Naive thymus-derived CD4-positive, alpha-beta T cell (primary cell): ENCODE measurements around the gene GGN. TPM values are rescaled to one million over a fixed set of nuclear protein-coding genes. Genes with fewer than 3 reads are reported as not detected.
A peak's percentile ranks its signal among the peaks of the same experiment; 100 is the strongest.

Experiments
- ATAC-seq: fragments of 150-1000 bp; cut with Tn5 transposase; 2 replicates; pipeline ENCODE4 v1.10.0; 2021; ENCODE audit warnings: mild to moderate bottlenecking, moderate library complexity
- CTCF ChIA-PET: fragments of 350-600 bp; sonication (Branson Sonifier 250); formaldehyde crosslinking; loops from one replicate; lab custom pipeline; 2021; ENCODE audit warnings: antibody characterized with exemption; lab: Charles Lee
- POLR2A ChIA-PET: fragments of 350-600 bp; sonication (Branson Sonifier 250); formaldehyde crosslinking; loops from one replicate; lab custom pipeline; 2021; ENCODE audit warnings: antibody characterized with exemption, inconsistent platforms; lab: Charles Lee
- DNase-seq, 9 donors: peaks; one replicate each; pipeline versions ENCODE4 v3.0.0 to v3.0.0-alpha.2; 2020 to 2022; ENCODE audit warnings: mixed read lengths in 1 of 9
- H3K27ac ChIP-seq: one replicate; pipeline ENCODE4 v1.7.0; 2013; ENCODE audit warnings: mild to moderate bottlenecking, low read depth, low read length, moderate library complexity
- H3K27me3 ChIP-seq, 2 donors: one replicate each; pipeline ENCODE4 v1.7.0; 2013; ENCODE audit warnings: low read length in 2 of 2, mild to moderate bottlenecking in 2 of 2, moderate library complexity in 2 of 2; ENCODE audit not compliant: control insufficient read depth in 2 of 2, insufficient read depth in 2 of 2
- H3K36me3 ChIP-seq, 3 experiments: 1 replicate in 2 of 3; 2 replicates in 1 of 3; pipeline ENCODE4 v1.7.0; 2013; ENCODE audit warnings: low read length in 3 of 3, mild to moderate bottlenecking in 3 of 3, moderate library complexity in 1 of 3; ENCODE audit not compliant: insufficient read depth in 3 of 3, control insufficient read depth in 2 of 3
- H3K4me1 ChIP-seq, 2 donors: one replicate each; pipeline ENCODE4 v1.7.0; 2013; ENCODE audit warnings: low read length in 2 of 2, mild to moderate bottlenecking in 2 of 2, moderate library complexity in 1 of 2; ENCODE audit not compliant: control insufficient read depth in 2 of 2, insufficient read depth in 2 of 2
- H3K4me3 ChIP-seq: 2 replicates; pipeline ENCODE4 v1.7.0; 2013; ENCODE audit warnings: mild to moderate bottlenecking, low read length
- H3K9me3 ChIP-seq, 3 experiments: 1 replicate in 2 of 3; 2 replicates in 1 of 3; pipeline ENCODE4 v1.7.0; 2013; ENCODE audit warnings: low read length in 3 of 3; ENCODE audit not compliant: control insufficient read depth in 2 of 3
- H3K27ac Mint-ChIP-seq, 9 donors: one replicate each; pipeline ENCODE4 v1.8.0; 2020 to 2022; ENCODE audit warnings: mixed read lengths in 9 of 9, mild to moderate bottlenecking in 8 of 9, moderate library complexity in 5 of 9, inconsistent platforms in 2 of 9
- H3K27me3 Mint-ChIP-seq, 5 donors: one replicate each; pipeline ENCODE4 v1.8.0; 2021 to 2022; ENCODE audit warnings: mixed read lengths in 5 of 5, mild to moderate bottlenecking in 1 of 5
- H3K36me3 Mint-ChIP-seq, 5 donors: one replicate each; pipeline ENCODE4 v1.8.0; 2020 to 2022; ENCODE audit warnings: mixed read lengths in 5 of 5, mild to moderate bottlenecking in 3 of 5, inconsistent platforms in 1 of 5
- H3K4me1 Mint-ChIP-seq, 7 donors: one replicate each; pipeline ENCODE4 v1.8.0; 2020 to 2022; ENCODE audit warnings: mixed read lengths in 7 of 7, mild to moderate bottlenecking in 3 of 7, inconsistent platforms in 1 of 7
- H3K4me3 Mint-ChIP-seq, 10 donors: one replicate each; pipeline ENCODE4 v1.8.0; 2020 to 2022; ENCODE audit warnings: mild to moderate bottlenecking in 10 of 10, mixed read lengths in 10 of 10, moderate library complexity in 6 of 10, inconsistent platforms in 2 of 10
- H3K9me3 Mint-ChIP-seq, 11 donors: one replicate each; pipeline ENCODE4 v1.8.0; 2020 to 2022; ENCODE audit warnings: mixed read lengths in 11 of 11, mild to moderate bottlenecking in 4 of 11, inconsistent platforms in 1 of 11, moderate library complexity in 1 of 11
- intact Hi-C, 2 donors: fragments of 100-400 bp; cut with micrococcal nuclease; formaldehyde crosslinking; loops; one replicate each; pipeline ENCODE4 v1.15.1; 2023
- polyA plus RNA-seq, 2 donors: library from polyadenylated mRNA; unstranded; fragments of 300-500 nt; fragmentation: Illumina TruSeq; gene quantifications; one replicate each; pipeline ENCODE4 v1.2.3, GENCODE V29; 2021
- total RNA-seq, 6 experiments: library from RNA in 5 of 6; stranded (reverse) in 5 of 6; gene quantifications; 1 replicate in 5 of 6; 2 replicates in 1 of 6; pipeline ENCODE4 v1.2.3 and lab custom pipeline; 2021 to 2026

The GGN gene
- total and polyA plus RNA-seq, 7 experiments from 2014 or later: 0.29 to 0.60 (median 0.39) TPM; not detected in 4

DNA sequence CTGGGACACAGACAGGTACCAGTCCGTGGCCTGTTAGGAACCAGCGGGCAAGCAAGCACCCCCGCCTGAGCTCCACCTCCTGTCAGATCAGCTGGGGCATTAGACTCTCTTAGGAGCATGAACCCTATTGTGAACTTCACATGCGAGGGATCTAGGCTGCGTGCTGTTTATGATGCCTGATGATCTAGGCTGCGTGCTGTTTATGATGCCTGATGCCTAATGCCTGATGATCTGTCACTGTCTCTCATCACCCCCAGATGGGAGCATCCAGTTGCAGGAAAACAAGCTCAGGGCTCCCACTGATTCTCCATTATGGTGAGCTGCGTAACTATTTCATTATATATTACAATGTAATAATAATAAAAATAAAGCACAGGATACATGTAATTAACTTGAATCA is 34.6 kb upstream of the GGN start:
- ATAC-seq: no peak

DNA sequence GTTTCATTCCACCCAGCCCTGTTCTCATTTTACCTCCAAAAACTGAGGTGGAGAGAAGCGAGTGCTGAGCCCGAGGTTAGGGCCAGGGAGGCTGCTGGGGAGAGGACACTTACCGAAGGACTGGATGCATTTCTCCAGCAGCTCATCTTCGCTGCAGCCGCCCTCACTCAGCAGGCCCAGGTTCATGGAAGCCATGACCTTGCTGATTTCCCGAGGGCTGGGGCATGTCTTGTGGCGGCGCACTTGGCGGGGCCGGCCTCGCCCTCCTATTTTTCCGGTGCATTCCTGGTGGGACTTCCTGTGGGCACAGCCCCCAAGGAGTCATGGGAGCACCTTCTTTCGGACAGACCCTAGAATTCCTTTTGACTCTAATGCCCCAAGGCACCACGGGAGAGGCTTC is 34.0 kb upstream of the GGN start:
- no peak overlapping the region for H3K27ac ChIP-seq
- ATAC-seq: no peak
- intact Hi-C loops: no loop called here

More for the DNA sequence above, 34.6 kb upstream of the GGN start:
- Histone ChIP-seq H3K27me3 (no peaks in the 10 kb centered on the region), H3K9me3 (no peaks in the 10 kb centered on the region), H3K27ac (no peak overlapping the region), H3K4me3 (no peak overlapping the region), H3K4me1 (peaks cover 7 to 11% of the 10 kb centered on the region in 2 donors), H3K36me3 (no peaks in the 10 kb centered on the region)
- Mint-ChIP-seq H3K36me3 (no peaks in the 10 kb centered on the region), H3K4me3 (no peak overlapping the region), H3K4me1 (peaks cover 16 to 27% (median 25%) of the 10 kb centered on the region in 7 donors), H3K27ac (no peak overlapping the region), H3K9me3 (no peaks in the 10 kb centered on the region), H3K27me3 (peaks cover 0 to 9% (median 2%) of the 10 kb centered on the region in 5 donors)
- no peak for DNase-seq
- intact Hi-C loops: no loop called here
- ChIA-PET CTCF (no interaction called here), POLR2A (no interaction called here)

DNA sequence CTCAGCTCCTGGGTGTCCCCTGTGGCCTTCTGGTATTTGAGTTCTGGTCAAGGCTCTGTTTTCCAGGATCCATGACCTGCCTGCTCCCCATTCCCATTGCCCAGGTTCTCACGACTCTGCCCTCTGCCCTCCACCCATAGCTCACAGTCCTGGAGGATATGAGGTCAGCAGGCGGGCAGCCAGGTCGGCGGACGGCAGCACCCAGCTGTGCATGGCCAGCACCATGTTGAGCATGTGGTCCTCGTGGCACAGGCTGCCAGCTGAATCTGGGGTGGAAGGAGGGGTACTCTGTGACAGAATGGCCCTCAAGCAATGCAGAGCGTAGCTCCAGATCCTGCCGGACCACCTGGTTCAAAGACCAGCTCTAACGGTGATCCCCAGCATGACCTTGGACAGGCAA is 33.1 kb upstream of the GGN start:
- H3K9me3 ChIP-seq: no peaks in the 10 kb centered on the region
- no peak overlapping the region for H3K4me3 ChIP-seq
- H3K4me1 ChIP-seq: peaks cover 12 to 13% of the 10 kb centered on the region in 2 donors
- intact Hi-C loops: no loop called here
- Mint-ChIP-seq H3K9me3 (no peaks in the 10 kb centered on the region), H3K4me3 (no peak overlapping the region), H3K4me1 (peaks cover 21 to 27% (median 26%) of the 10 kb centered on the region in 7 donors), H3K27me3 (peaks cover 0 to 4% (median 2%) of the 10 kb centered on the region in 5 donors), H3K27ac (no peak overlapping the region), H3K36me3 (no peaks in the 10 kb centered on the region)
- ChIA-PET POLR2A (interaction anchor here (1.2 kb wide), 1 partner anchor 17 kb away, joined by 5 read pairs; no protein-coding TSS in a partner anchor), CTCF (no interaction called here)
- DNase-seq (no peak), ATAC-seq (no peak)
- H3K27me3 ChIP-seq: no peaks in the 10 kb centered on the region
- no peaks in the 10 kb centered on the region for H3K36me3 ChIP-seq
- no peak overlapping the region for H3K27ac ChIP-seq

More for the DNA sequence above, 34.0 kb upstream of the GGN start:
- H3K4me1 ChIP-seq: peaks cover 12 to 13% of the 10 kb centered on the region in 2 donors
- H3K4me3 ChIP-seq: no peak overlapping the region
- H3K27ac Mint-ChIP-seq: no peak overlapping the region
- H3K36me3 Mint-ChIP-seq: no peaks in the 10 kb centered on the region
- H3K4me3 Mint-ChIP-seq: no peak overlapping the region
- peaks cover 0 to 9% (median 2%) of the 10 kb centered on the region in 5 donors for H3K27me3 Mint-ChIP-seq
- H3K9me3 Mint-ChIP-seq: no peaks in the 10 kb centered on the region
- ChIA-PET CTCF (no interaction called here), POLR2A (no interaction called here)
- H3K36me3 ChIP-seq: no peaks in the 10 kb centered on the region
- DNase-seq: no peak
- peaks cover 22 to 33% (median 29%) of the 10 kb centered on the region in 7 donors for H3K4me1 Mint-ChIP-seq
- no peaks in the 10 kb centered on the region for H3K9me3 ChIP-seq
- H3K27me3 ChIP-seq: no peaks in the 10 kb centered on the region

DNA sequence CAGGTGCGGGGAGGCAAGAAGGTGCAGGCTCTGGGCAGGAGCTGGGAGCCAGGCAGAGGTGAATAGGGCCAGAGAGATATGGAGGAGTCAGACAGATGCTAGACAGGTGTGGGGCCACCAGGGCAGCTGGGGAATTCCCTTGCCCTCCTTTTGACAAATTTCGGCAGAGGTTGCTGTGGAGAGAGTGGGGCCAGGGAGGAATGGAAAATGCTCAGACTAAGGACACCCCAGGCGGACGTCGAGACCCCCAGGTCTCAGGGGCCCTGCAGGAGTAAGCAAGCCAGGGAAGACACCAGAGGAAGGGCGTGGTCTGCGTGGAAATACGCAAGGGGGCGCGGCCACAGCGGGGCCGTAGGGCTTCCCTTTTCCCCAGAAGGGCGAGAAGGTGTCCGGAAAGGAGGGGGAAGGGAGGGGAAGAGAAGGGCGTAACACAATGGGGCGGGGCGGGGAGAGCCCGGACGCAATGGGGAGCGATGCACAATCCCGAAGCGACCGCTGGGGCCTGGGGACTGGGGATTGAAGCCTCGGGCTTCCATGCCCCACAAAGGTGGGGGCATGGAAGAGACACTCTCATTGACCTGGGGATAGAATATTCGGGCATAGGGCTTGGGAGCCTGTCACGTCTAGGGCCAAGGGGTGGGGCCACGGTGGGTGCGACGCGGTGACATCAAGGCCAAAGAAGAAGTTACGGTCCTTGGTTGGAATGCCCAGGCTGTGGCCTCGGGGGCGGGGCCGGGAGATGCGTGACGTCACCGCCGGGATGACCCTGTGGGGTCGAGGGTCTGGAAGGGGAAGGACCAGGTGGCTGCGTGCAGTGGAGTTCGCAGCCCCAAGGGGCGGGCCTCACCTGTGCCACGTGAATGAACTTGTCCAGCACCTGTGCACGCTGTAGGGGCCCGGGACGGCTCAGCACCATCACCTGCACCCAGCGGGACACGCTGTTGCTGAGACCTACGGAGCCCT is 30.0 kb upstream of the GGN start:
- Mint-ChIP-seq H3K27me3 (peaks cover 0 to 2% (median 0%) of the 10 kb centered on the region in 5 donors), H3K9me3 (no peaks in the 10 kb centered on the region), H3K4me1 (peaks cover 20 to 23% (median 22%) of the 10 kb centered on the region in 7 donors), H3K4me3 (peak overlapping the region; percentile 83 to 96 (median 86)), H3K27ac (peak overlapping the region; percentile 57 to 82 (median 71)), H3K36me3 (no peaks in the 10 kb centered on the region)
- Histone ChIP-seq H3K27me3 (no peaks in the 10 kb centered on the region), H3K4me1 (peaks cover 12 to 13% of the 10 kb centered on the region in 2 donors), H3K27ac (peak overlapping the region; percentile 30), H3K36me3 (no peaks in the 10 kb centered on the region), H3K9me3 (no peaks in the 10 kb centered on the region), H3K4me3 (peak overlapping the region; percentile 55)
- ChIA-PET CTCF (no interaction called here), POLR2A (no interaction called here)
- peak; percentile 94 for ATAC-seq
- intact Hi-C loops: loop anchor here in 1 of 2 donors (1.0 kb wide), 1 partner anchor 15 kb away; the partner anchor contains the start of gene FAM98C
- DNase-seq: peak in 8 of 9 donors; percentile 18 to 66 (median 26)

DNA sequence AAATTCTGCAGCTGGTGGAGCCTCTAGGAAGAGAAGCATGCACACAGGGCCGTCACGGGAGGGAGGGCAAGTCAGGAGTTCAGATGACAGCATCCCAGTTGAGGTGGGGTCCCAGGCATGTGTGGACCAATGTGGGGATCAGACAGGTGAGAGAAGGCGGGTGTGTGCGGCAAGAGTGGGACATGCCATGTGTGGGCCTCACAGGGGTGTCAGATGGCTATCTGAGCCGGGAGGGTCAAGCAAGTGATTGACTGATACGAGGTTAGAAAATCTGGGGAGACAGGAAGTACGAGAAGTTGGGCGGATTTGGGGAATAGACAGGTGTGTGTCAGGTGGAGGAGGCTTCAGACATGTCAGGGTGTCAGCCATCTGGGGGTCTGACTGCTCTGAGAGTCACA is 29.3 kb upstream of the GGN start:
- Histone ChIP-seq H3K36me3 (no peaks in the 10 kb centered on the region), H3K27me3 (no peaks in the 10 kb centered on the region), H3K4me3 (peak overlapping the region; percentile 55), H3K4me1 (peaks cover 12 to 13% of the 10 kb centered on the region in 2 donors), H3K27ac (no peak overlapping the region), H3K9me3 (no peaks in the 10 kb centered on the region)
- peaks cover 0 to 2% (median 0%) of the 10 kb centered on the region in 5 donors for H3K27me3 Mint-ChIP-seq
- peaks cover 20 to 23% (median 22%) of the 10 kb centered on the region in 7 donors for H3K4me1 Mint-ChIP-seq
- POLR2A ChIA-PET: no interaction called here
- CTCF ChIA-PET: no interaction called here
- H3K4me3 Mint-ChIP-seq: peak overlapping the region; percentile 83 to 96 (median 86)
- no peaks in the 10 kb centered on the region for H3K36me3 Mint-ChIP-seq
- H3K9me3 Mint-ChIP-seq: no peaks in the 10 kb centered on the region
- DNase-seq (no peak), ATAC-seq (no peak)
- intact Hi-C loops: loop anchor here in 1 of 2 donors (1.0 kb wide), 1 partner anchor 14 kb away; the partner anchor contains the start of gene FAM98C
- H3K27ac Mint-ChIP-seq: peak overlapping the region; percentile 17 to 82 (median 71)

DNA sequence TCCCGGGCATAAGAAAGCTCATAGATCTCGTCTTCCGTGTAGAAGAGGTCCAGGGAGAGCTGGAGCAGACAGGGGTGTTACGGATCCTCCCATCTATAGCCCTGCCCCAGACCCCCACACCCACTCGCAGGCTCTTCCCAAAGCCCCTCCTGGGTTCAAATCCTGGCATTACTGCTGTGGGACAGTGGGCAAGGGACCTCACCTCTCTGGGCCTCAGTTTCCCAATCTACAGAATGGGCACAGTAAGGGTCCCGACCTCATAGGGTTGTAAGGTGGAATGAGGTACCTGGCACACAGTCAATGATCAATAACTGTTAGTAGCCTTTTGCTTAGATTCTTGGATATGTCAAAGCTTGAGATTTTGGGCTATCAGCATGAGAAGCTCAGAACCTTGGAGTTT is 25.6 kb upstream of the GGN start:
- POLR2A ChIA-PET: interaction anchor here (1.6 kb wide), 1 partner anchor 10 kb away, joined by 5 read pairs; the partner anchor contains the start of gene FAM98C

More for the DNA sequence above, 25.6 kb upstream of the GGN start:
- peaks cover 14 to 20% (median 16%) of the 10 kb centered on the region in 7 donors for H3K4me1 Mint-ChIP-seq
- DNase-seq: no peak
- CTCF ChIA-PET: no interaction called here
- H3K27ac Mint-ChIP-seq: no peak overlapping the region
- Histone ChIP-seq H3K9me3 (no peaks in the 10 kb centered on the region), H3K27me3 (no peaks in the 10 kb centered on the region), H3K4me3 (no peak overlapping the region), H3K4me1 (peaks cover 11 to 12% of the 10 kb centered on the region in 2 donors), H3K36me3 (peaks cover 0 to 8% (median 0%) of the 10 kb centered on the region in 3 experiments), H3K27ac (no peak overlapping the region)
- no peaks in the 10 kb centered on the region for H3K9me3 Mint-ChIP-seq
- no peak for ATAC-seq
- H3K4me3 Mint-ChIP-seq: no peak overlapping the region
- peaks cover 0 to 3% (median 2%) of the 10 kb centered on the region in 5 donors for H3K36me3 Mint-ChIP-seq
- H3K27me3 Mint-ChIP-seq: no peaks in the 10 kb centered on the region
- intact Hi-C loops: no loop called here
